ENCODE results near the gene CKAP2L. TPM values are rescaled to one million over a fixed set of nuclear protein-coding genes. Genes with fewer than 3 reads are reported as not detected.
A peak's percentile ranks its signal among the peaks of the same experiment; 100 is the strongest.

The CKAP2L gene
- total and polyA plus RNA-seq, 9 of the 15 experiments (the other 6 are each of a cell fraction or from before 2014, with no cell fraction given) = 10.4 to 21.9 (median 14.2) TPM

GRCh38 chr2:112784199-112785189 is 20.1 kb upstream of the CKAP2L start, which contains the start of gene IL1A (continued):
- TF ChIP-seq MCM5 (IDR thresholded peaks at IDR 0.05; ENCODE audit: low read depth) (no peak), ZNF589 (CRISPR knock-in tag; IDR thresholded peaks at IDR 0.05; ENCODE audit: low read depth) (no peak), WHSC1 (IDR thresholded peaks at IDR 0.05; ENCODE audit: low read length) (no peak), ARID3B (CRISPR knock-in tag; IDR thresholded peaks at IDR 0.05; ENCODE audit: borderline replicate concordance) (no peak), ZFP91 (CRISPR knock-in tag; IDR thresholded peaks at IDR 0.05) (no peak), ETV1 (tag; conservative IDR thresholded peaks at IDR 0.05; ENCODE audit: low read depth) (no peak), PKNOX1 (IDR thresholded peaks at IDR 0.05) (peak; percentile 53), TARDBP (IDR thresholded peaks at IDR 0.05) (0 out of 2 replicates have a peak, but pooled peaks have one; percentile 39), PREB (CRISPR knock-in tag; IDR thresholded peaks at IDR 0.05) (no peak), RHOXF2B (CRISPR knock-in tag; conservative IDR thresholded peaks at IDR 0.05) (no peak), RBFOX2 (IDR thresholded peaks at IDR 0.05; ENCODE audit: low read depth, low read length) (no peak), KDM1A (IDR thresholded peaks at IDR 0.05) (peak in 1 of 2 experiments; percentile 26; a peak in 1 of 4 replicates), ZMIZ1 (IDR thresholded peaks at IDR 0.05; ENCODE audit: low read depth in 2 of 2, low read length in 2 of 2) (no peak), ID3 (CRISPR knock-in tag; IDR thresholded peaks at IDR 0.05) (no peak), ID3 (tag; IDR thresholded peaks at IDR 0.05) (no peak), L3MBTL2 (IDR thresholded peaks at IDR 0.05) (peak; percentile 77; the same call in 1 of the 2 replicates), MCM3 (IDR thresholded peaks at IDR 0.05) (no peak), PHF21A (IDR thresholded peaks at IDR 0.05; ENCODE audit: borderline replicate concordance, low read depth) (no peak)
